VCaP (cell line): Measurements from ENCODE around the gene TNIK.

Experiments used
- H3K27ac ChIP-seq: fragments of 450-650 bp; 2 replicates; pipeline ENCODE4 v1.5.1; 2017
- CTCF ChIP-seq: fragments of 450-650 bp; conservative IDR thresholded peaks from 2 replicates; pipeline ENCODE4 v1.5.1; 2017; ENCODE audit warnings: mild to moderate bottlenecking, moderate library complexity

TNIK gene

GRCh38 chr3:171279972-171280371 is 180.2 kb downstream of the TNIK start:
- TF ChIP-seq CTCF = no peak

GRCh38 chr3:171278299-171278590 is 182.0 kb downstream of the TNIK start:
- TF ChIP-seq CTCF = no peak
- no peak overlapping the region for H3K27ac ChIP-seq

More at GRCh38 chr3:171279972-171280371, 180.2 kb downstream of the TNIK start:
- H3K27ac ChIP-seq = no peak overlapping the region

- H3K27ac ChIP-seq = no peak overlapping the region
- no peak for TF ChIP-seq CTCF
These were observed 182.5 kb downstream of the TNIK start for GRCh38 chr3:171277456-171278298.

GRCh38 chr3:171276923-171277322 is 183.3 kb downstream of the TNIK start:
- TF ChIP-seq CTCF = no peak
- H3K27ac ChIP-seq = no peak overlapping the region

- no peak for TF ChIP-seq CTCF
- H3K27ac ChIP-seq = no peak overlapping the region
These were observed 186.0 kb downstream of the TNIK start for GRCh38 chr3:171274222-171274621.

GRCh38 chr3:171270541-171270940 is 189.7 kb downstream of the TNIK start:
- H3K27ac ChIP-seq = no peak overlapping the region
- TF ChIP-seq CTCF = no peak

- H3K27ac ChIP-seq = no peak overlapping the region
- TF ChIP-seq CTCF = no peak
These were observed 190.7 kb downstream of the TNIK start for GRCh38 chr3:171269542-171269941.
